ENCODE measurements around the gene PPP2R2D.
"Not testable (repeated sequence)": the region's sequence is repeated elsewhere in the genome, so short reads cannot be mapped to it uniquely, and the experiment has no call there.

Gene PPP2R2D

DNA sequence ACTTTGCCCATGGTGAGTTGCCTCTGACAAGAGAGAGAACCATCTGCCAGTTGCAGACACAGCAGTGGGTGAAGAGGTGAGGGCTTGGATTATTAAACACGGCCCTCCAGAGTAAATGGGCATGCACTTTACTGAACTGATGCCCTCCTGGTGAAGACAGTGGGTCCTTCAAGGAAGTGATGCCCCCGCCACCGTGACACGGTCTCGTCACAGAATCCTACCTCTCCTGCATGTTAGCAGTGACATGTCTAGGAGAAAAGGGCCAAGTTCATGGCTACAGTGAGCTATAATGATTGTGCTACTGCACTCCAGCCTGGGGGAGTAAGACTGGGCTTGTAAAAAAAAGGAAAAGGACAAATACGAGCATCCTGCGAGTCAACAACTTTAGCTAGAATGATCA is 78.5 kb downstream of the PPP2R2D start:
- DNase-seq, result no peak

GRCh38 chr10:131979821-131980270 is 79.0 kb downstream of the PPP2R2D start:
- no peak for DNase-seq

DNA sequence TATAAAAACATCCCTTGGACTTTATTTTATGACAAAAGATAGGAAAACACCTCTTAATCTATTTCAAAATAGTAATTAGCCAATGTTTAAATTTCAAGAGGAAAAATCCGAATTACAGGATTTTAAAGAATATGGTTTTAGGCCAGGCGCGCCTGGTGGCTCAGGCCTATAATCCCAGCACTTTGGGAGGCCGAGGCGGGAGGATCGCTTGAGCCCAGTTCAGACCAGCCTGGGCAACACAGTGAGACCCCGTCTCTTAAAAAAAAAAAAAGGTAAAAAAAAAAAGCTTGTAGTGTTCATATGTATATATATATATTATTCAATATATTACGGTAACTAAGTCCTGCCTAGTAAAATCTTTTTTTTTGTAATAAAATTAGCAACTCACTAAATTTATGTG is 79.5 kb downstream of the PPP2R2D start:
- no peak for DNase-seq

DNA sequence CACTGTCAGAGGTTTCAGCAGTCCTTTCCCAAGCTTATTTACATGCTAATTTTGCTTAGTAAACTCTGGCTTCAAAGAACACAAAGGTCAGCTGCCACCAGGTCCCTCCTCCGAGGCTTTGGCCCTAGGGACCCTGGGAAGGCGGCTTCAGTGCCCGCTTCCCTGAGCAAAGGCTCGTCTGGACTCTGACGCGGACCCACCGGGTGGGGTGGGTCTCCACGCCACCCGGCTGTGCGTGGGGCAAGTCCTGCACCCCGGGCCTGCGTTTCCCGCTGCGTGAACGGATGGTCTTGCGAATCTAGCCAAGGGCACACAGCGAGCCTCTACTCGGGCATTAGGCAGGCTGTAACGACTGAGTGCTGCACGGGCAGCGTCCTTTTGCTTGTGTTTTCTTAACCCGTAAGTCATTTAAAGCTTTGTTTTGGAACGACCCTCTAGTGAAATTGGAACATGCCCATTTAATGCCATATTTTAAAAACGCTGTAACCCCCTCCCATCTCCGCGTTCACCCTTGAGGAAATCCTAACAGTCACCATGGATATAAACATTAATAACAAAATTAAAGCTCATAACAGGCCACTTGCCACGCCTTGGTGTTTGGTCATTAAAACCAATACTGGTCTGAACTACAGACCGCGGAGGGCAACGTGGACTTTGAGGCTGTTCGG is 80.1 kb downstream of the PPP2R2D start:
- no peak for DNase-seq

DNA sequence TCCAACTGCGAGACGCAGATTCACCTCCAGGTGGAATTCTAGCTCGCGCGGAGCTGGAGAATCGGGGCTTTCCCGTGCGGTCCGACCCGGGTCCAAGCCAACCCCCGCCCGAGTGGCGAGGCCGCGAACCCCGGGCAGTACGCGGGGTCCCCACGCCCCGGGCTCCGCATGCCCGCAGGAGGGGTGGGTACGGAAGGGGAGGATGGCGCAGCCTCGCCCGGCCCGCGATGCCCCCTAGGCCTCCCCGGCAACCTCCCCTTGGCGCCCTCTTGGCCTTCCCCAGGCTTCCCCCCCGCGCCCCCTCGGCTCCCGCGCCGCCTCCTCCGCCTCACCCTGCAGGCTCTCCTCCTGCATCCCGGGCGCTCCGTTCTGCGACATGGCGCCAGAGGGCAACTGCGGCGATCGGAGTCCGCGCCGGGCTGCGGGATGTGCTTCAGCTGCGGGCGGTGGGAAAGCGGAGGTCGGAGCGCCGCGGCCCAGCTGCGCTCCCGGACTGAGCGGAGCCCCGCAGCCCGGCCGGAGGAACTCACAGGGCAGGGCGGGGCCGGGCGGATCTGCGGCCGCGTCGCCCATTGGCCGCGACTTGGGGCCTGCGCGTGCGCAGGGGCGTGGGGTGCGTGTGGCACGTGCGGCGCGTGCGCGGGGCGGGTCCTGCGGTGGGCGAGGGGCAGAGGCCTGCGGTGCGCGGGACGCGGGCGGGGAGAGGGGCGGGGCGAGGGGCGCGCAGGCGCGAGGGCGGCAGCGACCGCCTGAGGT is 80.8 kb downstream of the PPP2R2D start, which contains the start of gene BNIP3:
Gene BNIP3 (minus strand): TSS at position 495 of the 756 bp plus-strand sequence. CDS start 117 bp downstream, at position 378.
- peak; percentile 51 for DNase-seq

- DNase-seq, result no peak
Measured at GRCh38 chr10:131982185-131982756, 81.5 kb downstream of the PPP2R2D start.

GRCh38 chr10:131982796-131983195 is 82.0 kb downstream of the PPP2R2D start:
- no peak for DNase-seq

- no peak for DNase-seq
Measured at GRCh38 chr10:131983780-131984179, 83.0 kb downstream of the PPP2R2D start.

DNA sequence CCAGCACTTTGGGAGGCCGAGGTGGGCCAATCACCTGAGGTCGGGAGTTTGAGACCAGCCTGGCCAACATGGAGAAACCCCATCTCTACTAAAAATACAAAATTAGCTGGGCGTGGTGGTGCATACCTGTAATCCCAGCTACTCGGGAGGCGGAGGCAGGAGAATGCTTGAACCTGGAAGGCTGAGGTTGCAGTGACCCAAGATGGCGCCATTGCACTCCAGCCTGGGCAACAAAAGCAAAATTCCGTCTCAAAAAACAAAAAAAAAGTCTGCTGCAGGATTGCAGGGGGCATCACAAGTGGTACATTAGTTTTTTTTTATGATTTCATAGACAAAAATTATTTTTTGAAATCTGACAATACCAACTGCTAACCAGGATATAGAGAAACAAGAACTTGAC is 86.0 kb downstream of the PPP2R2D start:
- not testable (repeated sequence) for DNase-seq

DNA sequence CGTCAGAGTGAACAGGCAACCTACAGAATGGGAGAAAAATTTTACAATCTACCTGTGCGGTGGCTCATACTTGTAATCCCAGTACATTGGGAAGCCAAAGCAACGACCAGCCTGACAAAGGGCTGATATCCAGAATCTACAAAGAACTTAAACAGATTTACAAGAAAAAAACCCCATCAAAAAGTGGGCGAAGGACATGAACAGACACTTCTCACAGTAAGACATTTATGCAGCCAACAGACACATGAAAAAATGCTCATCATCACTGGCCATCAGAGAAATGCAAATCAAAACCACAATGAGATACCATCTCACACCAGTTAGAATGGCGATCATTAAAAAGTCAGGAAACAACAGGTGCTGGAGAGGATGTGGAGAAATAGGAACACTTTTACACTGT is 86.5 kb downstream of the PPP2R2D start:
- DNase-seq, result not testable (repeated sequence)

DNA sequence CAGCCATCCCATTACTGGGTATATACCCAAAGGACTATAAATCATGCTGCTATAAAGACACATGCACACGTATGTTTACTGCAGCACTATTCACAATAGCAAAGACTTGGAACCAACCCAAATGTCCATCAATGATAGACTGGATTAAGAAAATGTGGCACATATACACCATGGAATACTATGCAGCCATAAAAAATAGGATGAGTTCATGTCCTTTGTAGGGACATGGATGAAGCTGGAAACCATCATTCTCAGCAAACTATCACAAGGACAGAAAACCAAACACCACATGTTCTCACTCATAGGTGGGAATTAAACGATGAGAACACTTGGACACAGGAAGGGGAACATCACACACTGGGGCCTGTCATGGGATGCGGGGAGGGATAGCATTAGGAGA is 87.0 kb downstream of the PPP2R2D start:
- not testable (repeated sequence) for DNase-seq

GRCh38 chr10:131991726-131992125 is 90.9 kb downstream of the PPP2R2D start:
- DNase-seq, result no peak

DNA sequence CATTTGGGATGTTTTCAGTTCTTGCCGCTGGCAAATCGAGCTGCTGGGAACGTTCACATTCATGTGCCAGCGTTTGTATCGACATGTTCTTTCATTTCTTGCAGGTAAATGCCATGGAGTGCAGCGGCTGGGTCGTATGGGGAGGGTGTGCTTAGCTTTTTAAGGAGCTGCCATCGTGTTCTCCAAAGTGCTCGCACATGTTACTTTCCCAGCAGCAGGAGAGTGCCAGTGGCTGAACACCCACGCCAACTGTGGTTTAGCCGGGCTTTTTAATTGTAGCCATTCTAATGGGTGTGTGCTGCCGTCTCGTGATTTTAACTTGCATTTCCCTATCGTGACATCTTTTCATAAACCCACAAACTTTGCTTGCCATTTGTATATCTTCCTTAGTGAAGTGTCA is 92.5 kb downstream of the PPP2R2D start:
- DNase-seq, result no peak

- no peak for DNase-seq
Measured at GRCh38 chr10:131994435-131994834, 93.6 kb downstream of the PPP2R2D start.

- no peak for DNase-seq
Measured at GRCh38 chr10:131996466-131997365, 95.9 kb downstream of the PPP2R2D start.

GRCh38 chr10:131997366-131998049 is 96.7 kb downstream of the PPP2R2D start:
- DNase-seq, result peak; percentile 25

DNA sequence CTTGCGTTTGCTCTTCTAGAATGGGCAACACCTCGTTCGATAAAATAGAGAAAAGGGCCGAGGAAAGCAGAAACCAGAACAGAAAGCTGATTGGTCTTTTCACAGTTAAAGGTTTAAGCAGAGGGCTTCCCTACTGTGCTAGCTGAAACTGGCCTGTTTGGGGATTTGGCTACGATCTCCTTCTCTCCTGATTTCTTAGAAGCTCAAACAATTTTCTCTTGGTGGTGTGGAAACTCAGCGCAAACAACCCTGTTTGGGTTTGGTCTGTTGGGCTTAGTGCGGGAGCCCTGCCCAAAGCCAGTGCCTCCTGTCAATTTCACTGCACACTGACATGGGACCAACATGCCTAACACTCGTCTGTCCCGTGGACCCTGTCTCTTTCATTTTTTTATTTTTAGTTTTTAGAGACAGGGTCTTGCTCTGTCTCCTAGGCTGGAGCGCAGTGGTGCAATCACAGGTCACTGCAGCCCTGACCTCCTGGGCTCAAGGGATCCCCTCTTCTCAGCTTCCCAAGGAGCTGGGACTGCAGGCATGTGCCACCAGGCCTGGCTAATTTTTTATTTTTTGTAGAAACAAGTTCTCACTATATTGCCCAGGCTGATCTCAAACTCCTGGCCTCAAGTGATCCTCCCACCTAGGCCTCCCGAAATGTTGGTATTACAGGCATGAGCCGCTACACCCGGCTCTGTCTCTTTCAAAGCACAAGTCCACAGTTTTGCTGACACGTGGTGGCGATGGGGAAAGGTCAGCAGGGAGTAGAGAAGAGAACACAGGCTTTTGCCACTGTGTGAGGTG is 97.4 kb downstream of the PPP2R2D start:
- DNase-seq, result no peak

DNA sequence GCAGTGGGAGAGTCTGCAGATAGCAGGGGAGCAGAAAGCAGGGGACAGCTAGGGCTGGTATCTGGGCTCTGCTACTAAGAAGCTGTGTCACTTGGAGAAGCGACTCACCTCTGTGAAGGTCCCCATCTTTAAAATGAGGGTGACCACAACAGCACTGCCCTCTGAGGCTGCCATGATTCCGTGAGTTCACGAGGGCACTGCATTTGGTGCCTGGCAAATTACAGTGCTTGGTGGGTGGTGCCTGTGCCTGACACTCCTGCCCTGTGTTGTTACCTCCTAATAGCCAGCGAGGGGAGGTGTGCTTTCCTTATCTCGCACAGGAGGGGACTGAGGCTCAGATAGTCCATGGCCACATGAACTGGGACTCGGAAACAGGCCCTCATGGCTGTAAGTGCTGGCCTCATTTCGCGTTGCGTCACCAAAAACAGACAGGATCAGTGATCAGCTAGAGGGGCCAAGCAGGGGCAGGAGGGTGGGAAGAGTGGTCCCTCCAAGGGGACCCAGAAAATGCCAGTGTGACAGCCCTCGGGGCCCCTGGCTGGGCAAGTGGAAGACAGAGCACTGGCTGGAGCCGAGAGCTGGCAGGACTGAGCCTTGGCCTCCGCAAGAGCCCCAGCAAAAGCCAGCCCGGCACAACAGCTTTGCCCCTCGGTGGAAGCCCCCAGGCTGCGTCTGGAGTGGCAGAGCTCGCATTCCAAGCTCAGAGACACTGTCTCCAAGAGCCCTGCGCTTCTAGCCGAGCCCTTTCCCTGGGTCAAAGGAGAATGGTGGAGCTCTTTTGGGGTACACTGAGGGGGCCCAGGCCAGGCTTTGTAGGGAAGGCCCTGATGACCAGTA is 98.3 kb downstream of the PPP2R2D start:
- DNase-seq, result no peak

GRCh38 chr10:132001238-132001972 is 100.6 kb downstream of the PPP2R2D start:
- peak; percentile 56 for DNase-seq

DNA sequence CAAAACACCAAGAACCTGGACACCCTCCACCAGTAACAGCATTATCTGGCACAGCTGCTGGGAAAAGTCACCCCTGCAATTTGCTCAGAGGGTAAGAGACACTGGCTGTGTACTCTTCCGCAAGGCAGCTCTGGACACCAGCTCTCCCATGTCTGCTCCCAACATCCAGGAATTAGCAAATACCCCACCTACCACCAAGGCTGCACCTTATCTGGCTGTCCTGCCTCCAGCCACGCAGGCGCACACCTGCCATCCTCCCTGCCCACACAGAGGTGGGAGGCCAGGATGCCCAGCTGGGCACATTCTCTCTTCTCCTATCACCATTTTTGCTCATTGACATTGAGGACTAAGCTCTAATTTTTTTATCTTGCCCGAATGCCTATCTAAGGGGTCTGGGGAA is 101.2 kb downstream of the PPP2R2D start:
- DNase-seq, result no peak
